ENCODE measurements around the gene TOMM20.
A peak's percentile ranks its signal among the peaks of the same experiment; 100 is the strongest.
"Not testable (repeated sequence)": the region's sequence is repeated elsewhere in the genome, so short reads cannot be mapped to it uniquely, and the experiment has no call there.

TOMM20 gene

DNA sequence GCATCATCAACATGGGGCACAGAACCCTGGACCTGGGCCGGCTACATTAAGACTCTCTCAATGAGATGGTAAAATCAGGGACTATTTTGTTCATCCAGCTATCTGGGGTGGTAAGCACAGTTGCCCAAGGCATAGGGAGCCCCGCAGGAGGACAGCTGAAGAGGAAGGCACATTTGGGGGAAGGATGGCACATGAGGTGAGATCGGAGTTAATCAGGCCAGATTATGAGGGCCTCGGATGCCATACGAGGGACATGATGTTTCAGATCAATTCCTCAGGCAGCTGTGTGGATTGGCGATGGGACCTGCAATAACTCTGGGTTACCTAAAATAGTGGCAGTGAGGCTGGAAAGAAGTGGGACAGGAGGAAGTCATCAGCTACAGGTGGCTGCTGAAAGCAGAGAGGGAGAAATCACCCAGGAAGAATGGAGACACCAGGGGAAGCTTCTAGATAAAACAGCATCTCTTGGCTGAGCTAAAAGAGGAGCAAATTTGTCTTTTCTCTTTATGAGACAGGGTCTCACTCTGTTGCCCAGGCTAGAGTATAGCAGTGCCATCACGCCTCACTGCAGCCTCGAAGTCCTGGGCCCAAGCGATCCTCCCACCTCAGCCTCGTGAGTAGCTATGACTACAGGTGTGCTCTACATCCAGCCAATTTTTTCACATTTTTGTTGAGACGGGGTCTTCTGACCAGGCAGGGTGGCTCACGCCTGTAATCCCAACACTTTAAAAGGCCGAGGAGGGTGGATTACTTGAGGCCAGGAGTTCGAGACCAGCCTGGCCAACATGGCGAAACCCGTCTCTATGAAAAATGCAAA is 21.1 kb downstream of the TOMM20 start:
- in situ Hi-C loops (cut with HindIII; ENCODE audit: low pct_ligation_motif_present, low pct_unique_long_range_greater_than_20kb, low sequenced_read_pairs): no loop called here
- DNase-seq: no peak

DNA sequence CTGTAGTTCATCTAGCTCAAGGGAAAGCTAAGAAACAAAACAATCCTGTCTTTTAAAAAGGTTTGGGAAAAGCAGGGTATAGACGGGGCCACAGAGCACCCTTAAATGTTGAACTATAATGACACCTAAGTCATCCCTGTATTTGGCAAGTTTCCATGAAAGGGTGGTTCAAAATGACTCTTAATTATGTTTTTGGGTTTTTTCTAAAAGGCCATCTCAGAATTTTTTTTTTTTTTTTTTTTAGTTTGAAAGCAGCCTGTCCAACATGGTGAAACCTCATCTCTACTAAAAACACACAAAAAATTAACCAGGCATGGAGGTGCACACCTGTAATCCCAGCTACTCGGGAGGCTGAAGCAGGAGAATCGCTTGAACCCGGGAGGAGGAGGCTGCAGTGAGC is 22.2 kb downstream of the TOMM20 start:
- in situ Hi-C loops (cut with HindIII; ENCODE audit: low pct_ligation_motif_present, low pct_unique_long_range_greater_than_20kb, low sequenced_read_pairs): no loop called here
- no peak for DNase-seq

- no peak for DNase-seq
- in situ Hi-C loops (cut with HindIII; ENCODE audit: low pct_ligation_motif_present, low pct_unique_long_range_greater_than_20kb, low sequenced_read_pairs): no loop called here
Observed at GRCh38 chr1:235105051-235106043, 23.3 kb downstream of the TOMM20 start.

- no peak for DNase-seq
- in situ Hi-C loops (cut with HindIII; ENCODE audit: low pct_ligation_motif_present, low pct_unique_long_range_greater_than_20kb, low sequenced_read_pairs): no loop called here
Observed at GRCh38 chr1:235102993-235103411, 25.6 kb downstream of the TOMM20 start.

GRCh38 chr1:235102259-235102582 is 26.4 kb downstream of the TOMM20 start:
- no peak for DNase-seq
- in situ Hi-C loops (cut with HindIII; ENCODE audit: low pct_ligation_motif_present, low pct_unique_long_range_greater_than_20kb, low sequenced_read_pairs): no loop called here

GRCh38 chr1:235101558-235102258 is 26.9 kb downstream of the TOMM20 start:
- no peak for DNase-seq
- in situ Hi-C loops (cut with HindIII; ENCODE audit: low pct_ligation_motif_present, low pct_unique_long_range_greater_than_20kb, low sequenced_read_pairs): no loop called here

DNA sequence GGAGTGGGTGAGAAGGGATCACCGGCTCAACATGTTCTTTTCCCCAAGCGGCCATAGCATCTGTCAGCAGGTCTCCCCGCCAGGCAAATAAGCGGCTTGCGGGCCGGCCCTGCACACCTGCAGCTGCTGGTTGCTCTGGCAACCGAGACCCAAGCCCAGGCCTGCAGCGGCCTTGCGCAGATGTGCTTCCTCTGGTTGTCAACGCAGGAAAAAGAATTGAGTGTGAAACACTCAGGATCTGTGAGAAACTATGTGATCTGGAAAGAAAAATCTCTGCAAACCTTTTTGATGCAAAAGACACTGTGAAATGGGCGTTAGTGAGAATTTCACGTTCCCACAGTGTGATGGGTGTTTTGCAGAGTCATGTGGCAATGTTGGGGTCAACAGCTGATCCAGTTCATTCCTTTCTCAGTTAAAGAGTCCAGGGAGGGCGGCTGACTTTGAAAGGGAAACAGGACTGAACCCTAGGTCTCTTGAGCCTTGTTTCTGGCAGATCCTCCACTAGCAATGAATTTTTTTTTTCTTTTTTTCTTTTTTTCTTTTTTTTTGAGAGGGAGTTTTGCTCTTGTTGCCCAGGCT is 28.4 kb downstream of the TOMM20 start:
- DNase-seq: no peak
- in situ Hi-C loops (cut with HindIII; ENCODE audit: low pct_ligation_motif_present, low pct_unique_long_range_greater_than_20kb, low sequenced_read_pairs): no loop called here

GRCh38 chr1:235098991-235099390 is 29.6 kb downstream of the TOMM20 start:
- DNase-seq: no peak
- in situ Hi-C loops (cut with HindIII; ENCODE audit: low pct_ligation_motif_present, low pct_unique_long_range_greater_than_20kb, low sequenced_read_pairs): no loop called here

GRCh38 chr1:235098547-235098946 is 30.1 kb downstream of the TOMM20 start:
- DNase-seq: no peak
- in situ Hi-C loops (cut with HindIII; ENCODE audit: low pct_ligation_motif_present, low pct_unique_long_range_greater_than_20kb, low sequenced_read_pairs): no loop called here

DNA sequence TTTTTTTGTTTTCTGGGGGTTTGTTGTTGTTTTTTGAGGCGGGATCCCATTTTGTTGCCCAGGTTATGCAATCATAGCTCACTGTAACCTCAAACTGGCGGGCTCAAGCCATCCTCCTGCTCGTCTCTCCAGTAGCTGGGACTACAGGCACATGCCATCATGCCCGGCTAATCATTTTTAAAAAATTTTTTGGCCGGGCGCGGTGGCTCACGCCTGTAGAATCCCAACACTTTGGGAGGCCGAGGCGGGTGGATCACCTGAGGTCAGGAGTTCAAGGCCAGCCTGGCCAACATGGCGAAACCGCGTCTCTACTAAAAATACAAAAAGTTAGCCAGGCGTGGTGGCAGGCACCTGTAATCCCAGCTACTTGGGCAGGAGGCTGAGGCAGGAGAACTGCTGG is 31.1 kb downstream of the TOMM20 start:
- DNase-seq; in situ Hi-C loops (cut with HindIII; ENCODE audit: low pct_ligation_motif_present, low pct_unique_long_range_greater_than_20kb, low sequenced_read_pairs): not testable (repeated sequence)

DNA sequence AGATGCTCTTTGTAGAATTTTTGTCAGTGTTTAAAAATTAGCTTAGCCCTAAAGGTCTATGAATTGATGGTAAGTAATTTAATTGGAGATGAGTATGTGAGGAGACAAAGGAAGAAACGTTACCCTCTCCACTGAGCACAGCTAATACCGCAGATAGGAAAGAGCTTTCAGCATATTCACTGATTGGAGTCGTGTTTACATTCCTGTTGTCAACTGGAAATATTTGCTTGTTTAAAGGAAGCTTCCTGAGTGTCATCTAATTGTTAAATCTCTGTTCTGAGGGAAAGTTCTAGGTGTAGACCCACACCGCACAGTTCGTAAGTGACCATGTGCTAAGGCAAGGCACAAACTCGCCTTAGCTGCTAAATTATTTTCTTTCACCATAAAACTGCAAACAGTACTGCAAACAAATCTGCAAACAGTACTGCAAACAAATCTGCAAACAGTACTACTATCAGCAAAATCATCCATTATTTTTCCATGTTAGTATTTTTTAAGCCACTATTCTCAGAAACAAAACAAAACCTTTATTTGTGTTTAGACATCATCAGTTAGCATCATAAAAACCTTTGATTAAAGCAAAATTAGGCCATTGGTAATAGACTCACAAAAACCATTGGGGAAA is 32.6 kb downstream of the TOMM20 start:
- in situ Hi-C loops (cut with HindIII; ENCODE audit: low pct_ligation_motif_present, low pct_unique_long_range_greater_than_20kb, low sequenced_read_pairs): no loop called here
- no peak for DNase-seq

DNA sequence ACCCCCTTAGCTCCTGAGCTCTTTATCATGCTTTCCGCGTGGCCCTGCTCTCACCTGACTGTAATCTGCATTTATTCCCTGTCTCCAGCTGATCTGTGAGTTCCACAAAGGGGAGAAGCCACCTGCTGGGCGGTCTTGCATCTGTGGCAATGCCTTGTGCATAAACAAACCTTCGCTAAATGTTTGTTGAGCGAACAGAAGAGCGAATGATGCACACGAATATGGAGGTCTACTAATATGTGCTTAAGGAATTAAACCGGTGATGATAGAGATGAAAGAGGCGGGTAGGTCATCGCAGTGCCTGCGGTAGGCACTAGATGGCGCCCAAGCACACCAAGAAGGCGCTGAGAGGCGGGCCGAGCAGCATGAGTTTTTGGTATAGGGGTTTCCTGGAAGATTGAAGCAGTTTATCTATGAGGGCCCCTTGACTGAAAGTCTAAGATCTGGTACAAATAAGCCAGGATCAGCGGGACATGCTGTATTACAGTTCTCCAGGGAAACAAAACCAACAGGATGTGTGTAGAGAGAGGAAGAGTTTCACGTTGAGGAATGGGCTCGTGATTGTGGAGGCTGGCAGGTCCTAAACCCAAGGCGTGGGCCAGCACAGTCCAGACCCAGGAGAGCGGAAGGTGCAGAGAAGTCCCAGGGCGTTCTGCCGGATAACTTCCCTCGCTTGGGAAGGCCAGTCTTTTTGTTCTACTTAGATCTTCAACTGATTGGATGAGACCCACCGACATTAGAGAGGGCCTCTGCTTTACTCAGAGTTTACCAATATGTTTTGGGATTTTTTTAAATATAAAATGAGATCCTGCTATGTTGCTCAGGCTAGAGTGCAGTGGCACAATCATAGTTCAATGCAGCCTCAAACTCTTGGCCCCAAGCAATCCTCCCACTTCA is 34.7 kb downstream of the TOMM20 start:
- DNase-seq: peak; percentile 74
- in situ Hi-C loops (cut with HindIII; ENCODE audit: low pct_ligation_motif_present, low pct_unique_long_range_greater_than_20kb, low sequenced_read_pairs): no loop called here

DNA sequence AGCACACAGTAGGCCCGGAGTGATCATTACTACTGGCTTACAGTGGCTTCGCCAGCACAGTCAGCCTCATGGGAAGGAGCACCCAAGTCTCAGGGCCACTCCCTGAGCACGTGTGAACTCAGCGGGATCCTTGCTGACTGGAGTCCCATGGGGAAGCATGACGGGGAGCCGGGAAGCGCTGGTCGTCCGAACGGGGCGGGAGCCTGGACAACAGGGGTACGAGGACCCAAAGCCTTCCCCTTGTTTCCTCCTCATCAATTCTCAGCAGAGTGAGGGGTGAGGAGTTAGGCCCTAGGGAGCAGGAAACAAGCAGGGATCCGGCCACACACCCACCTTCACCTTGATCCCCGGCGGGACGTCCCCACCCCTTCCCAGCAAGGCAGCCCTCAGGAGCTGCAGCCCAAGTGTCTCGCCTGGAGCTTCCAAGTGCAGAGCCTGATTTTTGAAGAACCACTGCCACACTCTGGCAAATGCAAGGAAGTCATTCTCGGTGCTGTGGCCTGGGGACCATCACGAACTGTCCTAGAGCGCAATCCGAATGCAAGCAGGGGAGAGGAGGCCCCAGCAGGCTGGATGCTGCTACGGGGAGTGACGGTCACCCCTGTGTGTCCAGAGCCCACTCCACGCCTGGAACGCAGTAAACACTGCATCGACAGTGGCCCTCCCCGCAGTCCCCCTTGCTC is 35.5 kb downstream of the TOMM20 start:
- DNase-seq: peak; percentile 51
- in situ Hi-C loops (cut with HindIII; ENCODE audit: low pct_ligation_motif_present, low pct_unique_long_range_greater_than_20kb, low sequenced_read_pairs): no loop called here

GRCh38 chr1:235092415-235092814 is 36.2 kb downstream of the TOMM20 start:
- DNase-seq; in situ Hi-C loops (cut with HindIII; ENCODE audit: low pct_ligation_motif_present, low pct_unique_long_range_greater_than_20kb, low sequenced_read_pairs): not testable (repeated sequence)

DNA sequence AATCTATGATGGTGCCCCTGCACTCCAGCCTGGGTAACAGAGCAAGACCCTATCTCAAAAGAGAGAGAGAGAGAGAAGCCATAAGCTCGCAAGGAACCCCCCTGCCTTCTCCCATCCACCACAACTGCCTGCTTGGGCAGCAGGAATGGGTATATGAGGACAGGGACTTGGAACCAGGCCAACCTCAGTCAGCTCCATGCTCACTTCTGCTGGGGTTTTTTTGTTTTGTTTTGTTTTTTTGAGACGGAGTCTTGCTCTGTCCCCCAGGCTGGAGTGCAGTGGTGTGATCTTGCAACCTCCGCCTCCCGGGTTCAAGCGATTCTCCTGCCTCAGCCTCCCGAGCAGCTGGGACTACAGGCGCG is 36.6 kb downstream of the TOMM20 start:
- DNase-seq; in situ Hi-C loops (cut with HindIII; ENCODE audit: low pct_ligation_motif_present, low pct_unique_long_range_greater_than_20kb, low sequenced_read_pairs): not testable (repeated sequence)

GRCh38 chr1:235091319-235092044 is 37.2 kb downstream of the TOMM20 start:
- DNase-seq; in situ Hi-C loops (cut with HindIII; ENCODE audit: low pct_ligation_motif_present, low pct_unique_long_range_greater_than_20kb, low sequenced_read_pairs): not testable (repeated sequence)
